HG02973 (cell line): ENCODE measurements around the gene HOXD1.

Experiments used
- ATAC-seq: cut with Tn5 transposase; IDR thresholded peaks from one replicate; pipeline ENCODE4 v1.9.1; 2021; ENCODE audit warnings: moderate library complexity; ENCODE audit not compliant: unreplicated experiment

HOXD1 gene

DNA sequence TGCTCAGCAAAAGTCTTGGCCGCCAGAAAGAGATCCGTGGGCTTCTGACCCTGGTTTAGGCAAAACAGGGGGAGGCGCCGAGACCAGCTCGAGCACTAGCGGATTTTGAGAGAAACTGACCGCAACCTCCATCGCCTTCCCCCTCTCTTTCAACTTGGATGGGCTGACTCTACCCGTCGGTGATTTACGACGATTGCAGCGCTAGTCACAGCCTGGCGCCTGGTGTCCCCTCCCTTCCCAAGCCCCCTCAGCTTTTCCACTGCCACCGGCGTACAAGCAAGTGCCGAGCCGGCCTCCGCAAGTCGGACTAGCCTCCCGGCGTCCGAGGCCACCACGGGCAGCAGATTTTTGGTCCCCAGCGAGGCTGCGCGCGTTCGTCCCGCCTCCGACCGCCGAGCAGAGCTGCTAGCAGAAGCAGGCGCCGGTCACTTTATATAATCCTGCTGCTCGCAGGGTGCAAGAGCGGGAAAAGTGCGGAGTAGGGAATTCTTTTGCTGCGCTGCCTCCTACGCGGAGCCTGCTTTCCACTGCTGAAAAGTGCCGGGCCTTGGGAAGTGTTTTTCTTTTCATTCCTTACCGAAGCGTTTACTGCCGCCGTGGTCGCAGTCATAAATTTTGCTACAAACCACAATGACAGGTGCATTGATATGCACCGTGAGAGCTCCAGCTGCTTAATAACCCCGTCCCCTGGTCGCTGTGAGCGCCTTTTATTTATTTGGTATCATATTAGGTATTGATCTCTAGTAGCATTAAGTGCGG lies 23.7 kb upstream of the HOXD1 start:
- no peak for ATAC-seq

- ATAC-seq: no peak
These were observed 23.0 kb upstream of the HOXD1 start for GRCh38 chr2:176165370-176166050.

DNA sequence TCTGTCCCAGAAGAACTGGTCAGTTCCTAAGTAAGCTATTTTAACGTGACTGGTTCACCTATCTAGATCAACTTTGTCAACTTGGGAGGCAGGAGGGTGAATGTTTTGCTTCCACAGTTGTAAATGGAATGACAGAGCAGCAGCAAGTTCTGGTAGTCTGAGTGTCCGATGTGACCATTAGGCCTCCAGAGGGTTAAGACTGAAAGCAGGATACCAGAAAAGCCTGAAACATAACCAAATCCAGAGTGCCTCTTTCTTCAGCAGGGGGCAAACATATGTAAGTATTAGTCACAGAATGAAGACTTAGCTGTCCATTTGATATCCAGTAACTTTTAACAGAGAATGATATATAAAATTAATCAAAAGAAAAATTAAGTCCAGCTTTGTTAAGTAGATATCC lies 22.2 kb upstream of the HOXD1 start:
- ATAC-seq: no peak

DNA sequence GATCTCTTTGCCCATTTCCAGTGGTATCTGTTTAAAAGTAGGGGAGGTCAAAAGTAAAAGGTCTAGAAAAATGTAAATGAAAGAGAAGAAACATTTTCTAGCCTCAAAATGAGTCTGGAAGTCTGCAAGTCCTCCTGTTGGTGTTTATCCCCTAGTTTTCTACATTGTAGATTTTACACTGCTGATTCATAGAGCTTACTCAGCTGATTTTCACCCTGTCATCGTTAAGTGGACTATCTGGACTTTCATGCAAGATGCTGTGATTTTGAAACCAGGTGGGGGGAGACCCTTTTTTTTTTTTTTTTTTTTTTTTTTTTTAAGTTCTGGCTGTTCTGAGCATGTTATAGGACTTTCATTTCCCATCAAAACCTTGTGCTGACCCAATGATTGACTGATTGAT lies 21.1 kb upstream of the HOXD1 start:
- no peak for ATAC-seq

DNA sequence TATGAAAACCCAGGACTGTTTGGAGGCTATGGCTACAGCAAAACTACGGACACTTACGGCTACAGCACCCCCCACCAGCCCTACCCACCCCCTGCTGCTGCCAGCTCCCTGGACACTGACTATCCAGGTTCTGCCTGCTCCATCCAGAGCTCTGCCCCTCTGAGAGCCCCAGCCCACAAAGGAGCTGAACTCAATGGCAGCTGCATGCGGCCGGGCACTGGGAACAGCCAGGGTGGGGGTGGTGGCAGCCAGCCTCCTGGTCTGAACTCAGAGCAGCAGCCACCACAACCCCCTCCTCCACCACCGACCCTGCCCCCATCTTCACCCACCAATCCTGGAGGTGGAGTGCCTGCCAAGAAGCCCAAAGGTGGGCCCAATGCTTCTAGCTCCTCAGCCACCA lies 19.3 kb upstream of the HOXD1 start:
- no peak for ATAC-seq

DNA sequence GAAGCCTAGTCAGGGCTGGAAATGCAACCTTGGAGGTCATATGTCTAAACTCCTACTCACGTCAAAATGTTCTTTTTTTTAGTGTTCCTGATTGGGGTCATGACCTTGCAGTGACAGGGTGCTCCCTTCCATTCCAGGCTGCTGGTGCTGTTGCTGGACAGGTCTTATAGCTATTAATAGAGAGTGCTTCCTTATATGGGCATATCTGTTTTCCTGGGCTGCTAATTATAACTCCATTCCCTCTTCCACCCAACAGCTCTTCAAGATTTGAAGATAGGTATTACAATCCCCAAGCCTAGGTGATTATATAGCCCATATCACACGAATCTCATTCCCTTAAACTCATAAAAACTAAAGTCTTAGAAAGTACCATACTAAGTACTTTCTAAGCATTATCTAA lies 18.8 kb upstream of the HOXD1 start:
- no peak for ATAC-seq

DNA sequence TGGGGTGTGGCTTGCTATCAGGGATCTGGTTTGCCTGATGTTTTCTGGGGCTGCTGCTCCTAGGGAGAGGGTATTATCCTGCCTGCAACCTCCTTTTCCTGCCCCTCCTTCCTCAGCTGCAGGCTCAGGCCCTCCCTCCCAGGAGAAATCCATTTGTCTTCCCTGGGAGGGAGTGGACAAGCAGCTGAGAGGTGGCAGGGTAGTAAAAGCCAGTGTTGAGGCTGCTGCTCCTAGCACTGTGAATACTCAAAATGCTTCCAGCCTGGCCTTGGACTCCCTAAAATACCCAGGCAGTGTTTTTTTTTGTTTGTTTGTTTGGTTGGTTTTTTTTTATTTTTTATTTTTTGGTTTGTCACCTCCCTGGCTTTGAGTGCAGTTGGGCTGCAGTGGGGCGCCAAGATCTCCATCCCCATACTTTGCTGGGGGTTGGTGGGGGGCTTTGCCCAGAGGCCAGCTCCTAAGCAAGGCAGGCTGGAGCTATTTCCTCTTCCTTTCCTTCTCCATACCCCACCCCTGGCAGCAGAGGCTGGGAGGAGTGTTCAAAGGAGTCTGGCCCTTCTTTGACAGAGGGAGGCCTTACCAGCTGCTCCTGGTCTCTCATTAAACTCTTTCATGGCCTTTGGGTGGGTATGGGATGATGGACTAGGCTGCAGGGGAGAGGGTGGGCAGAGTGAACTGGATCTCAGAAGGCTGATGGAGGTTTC lies 17.7 kb upstream of the HOXD1 start:
- ATAC-seq: no peak

DNA sequence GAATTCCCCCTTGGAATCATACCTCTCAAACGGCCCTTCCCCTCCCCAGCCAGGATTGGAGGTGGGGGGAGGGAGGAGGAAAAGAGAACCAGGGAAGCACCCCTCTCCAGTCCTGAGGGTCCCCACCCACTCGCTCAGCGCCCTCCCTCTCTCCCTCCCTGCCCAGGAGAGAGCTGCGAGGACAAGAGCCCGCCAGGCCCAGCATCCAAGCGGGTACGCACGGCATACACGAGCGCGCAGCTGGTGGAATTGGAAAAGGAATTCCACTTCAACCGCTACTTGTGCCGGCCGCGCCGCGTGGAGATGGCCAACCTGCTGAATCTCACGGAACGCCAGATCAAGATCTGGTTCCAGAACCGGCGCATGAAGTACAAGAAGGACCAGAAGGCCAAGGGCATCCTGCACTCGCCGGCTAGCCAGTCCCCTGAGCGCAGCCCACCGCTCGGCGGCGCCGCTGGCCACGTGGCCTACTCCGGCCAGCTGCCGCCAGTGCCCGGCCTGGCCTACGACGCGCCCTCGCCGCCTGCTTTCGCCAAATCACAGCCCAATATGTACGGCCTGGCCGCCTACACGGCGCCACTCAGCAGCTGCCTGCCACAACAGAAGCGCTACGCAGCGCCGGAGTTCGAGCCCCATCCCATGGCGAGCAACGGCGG lies 17.0 kb upstream of the HOXD1 start:
- no peak for ATAC-seq

DNA sequence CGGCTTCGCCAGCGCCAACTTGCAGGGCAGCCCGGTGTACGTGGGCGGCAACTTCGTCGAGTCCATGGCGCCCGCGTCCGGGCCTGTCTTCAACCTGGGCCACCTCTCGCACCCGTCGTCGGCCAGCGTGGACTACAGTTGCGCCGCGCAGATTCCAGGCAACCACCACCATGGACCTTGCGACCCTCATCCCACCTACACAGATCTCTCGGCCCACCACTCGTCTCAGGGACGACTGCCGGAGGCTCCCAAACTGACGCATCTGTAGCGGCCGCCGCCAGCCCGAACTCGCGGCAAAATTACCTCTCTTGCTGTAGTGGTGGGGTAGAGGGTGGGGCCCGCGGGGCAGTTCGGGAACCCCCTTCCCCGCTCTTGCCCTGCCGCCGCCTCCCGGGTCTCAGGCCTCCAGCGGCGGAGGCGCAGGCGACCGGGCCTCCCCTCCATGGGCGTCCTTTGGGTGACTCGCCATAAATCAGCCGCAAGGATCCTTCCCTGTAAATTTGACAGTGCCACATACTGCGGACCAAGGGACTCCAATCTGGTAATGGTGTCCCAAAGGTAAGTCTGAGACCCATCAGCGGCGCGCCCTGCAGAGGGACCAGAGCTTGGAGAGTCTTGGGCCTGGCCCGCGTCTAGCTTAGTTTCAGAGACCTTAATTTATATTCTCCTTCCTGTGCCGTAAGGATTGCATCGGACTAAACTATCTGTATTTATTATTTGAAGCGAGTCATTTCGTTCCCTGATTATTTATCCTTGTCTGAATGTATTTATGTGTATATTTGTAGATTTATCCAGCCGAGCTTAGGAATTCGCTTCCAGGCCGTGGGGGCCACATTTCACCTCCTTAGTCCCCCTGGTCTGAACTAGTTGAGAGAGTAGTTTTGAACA lies 16.2 kb upstream of the HOXD1 start:
- no peak for ATAC-seq

DNA sequence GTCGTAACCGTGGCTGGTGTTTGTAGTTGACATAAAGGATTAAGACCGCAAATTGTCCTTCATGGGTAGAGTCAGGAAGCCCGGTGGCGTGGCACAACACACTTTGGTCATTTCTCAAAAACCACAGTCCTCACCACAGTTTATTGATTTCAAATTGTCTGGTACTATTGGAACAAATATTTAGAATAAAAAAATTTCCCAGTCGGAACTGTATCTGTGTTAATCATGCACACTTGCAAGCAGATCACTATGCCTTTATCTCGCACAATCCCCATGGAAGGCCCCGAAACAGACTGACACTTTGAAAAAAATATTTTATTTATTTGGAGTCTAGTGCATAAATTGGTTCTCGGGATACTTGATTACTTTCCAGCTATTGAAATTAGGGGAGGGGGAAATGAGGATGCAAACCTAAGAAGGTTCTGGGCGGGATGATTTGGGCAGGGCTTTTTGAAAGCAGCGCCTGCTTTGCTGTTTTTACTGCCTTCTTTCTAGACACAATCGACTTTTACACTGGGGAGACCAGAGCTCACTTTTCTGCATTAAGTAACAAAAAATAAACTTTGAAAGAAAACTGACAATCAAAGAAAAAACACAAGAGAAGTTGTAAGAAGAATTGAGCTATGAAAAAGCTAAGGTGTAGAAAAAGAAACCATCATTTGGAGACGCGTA lies 15.4 kb upstream of the HOXD1 start:
- no peak for ATAC-seq

DNA sequence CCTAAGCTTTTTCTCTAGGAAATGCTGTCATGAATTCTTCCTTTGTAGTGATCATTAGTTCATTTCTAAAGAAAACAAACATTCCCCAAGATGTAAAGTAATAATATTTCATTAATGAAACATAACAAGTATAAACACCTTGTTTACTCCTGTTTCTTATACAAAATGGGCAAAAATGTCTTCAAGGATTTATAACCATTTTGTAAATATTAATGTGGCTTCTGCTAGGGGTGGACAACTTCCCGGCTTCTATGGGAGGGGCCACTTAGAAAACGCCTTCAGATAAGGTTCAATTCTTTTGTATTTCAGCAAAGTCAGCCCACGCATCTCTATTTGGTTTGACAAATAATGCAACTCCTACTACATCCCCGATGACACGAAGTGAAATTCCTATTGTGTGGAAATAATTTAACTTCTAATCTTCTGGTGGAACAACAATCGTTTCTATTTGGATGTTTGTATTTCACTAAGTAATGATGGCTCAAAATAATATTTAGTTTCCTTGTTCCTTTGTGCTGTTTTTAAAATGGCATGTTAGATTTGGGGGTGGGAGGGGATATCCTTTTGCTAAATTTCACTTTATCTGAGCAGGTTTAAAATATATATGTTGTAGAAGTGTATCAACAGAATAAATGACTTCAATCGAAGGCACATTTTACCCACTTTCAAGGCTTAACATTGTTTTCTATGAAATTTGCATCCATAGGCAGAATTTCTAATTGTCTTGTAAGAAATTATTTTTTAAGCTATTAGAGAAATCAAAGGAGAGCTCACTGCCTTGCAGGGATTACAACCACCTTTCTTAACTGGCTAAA lies 14.7 kb upstream of the HOXD1 start:
- no peak for ATAC-seq

DNA sequence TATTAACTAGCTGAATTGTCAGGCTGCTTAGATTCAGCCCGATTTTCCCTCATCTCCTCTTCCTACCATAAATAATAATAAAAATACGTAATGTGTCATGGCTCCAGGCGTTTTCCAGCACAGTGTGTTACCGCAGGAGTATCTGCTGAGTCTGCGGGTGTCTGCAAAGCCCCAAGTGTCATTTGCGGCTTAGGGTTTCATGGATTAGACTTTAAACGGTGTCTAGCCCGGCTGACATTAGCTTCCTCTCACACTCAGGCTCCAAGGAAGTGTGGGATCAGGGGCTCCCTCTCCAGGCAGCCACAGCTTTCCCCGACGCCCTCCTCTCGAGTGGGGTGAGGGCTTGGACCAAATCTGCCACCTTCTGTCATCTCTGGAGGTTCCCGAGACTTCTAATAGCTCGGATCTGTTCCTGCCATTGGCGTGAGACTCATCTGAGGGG lies 14.1 kb upstream of the HOXD1 start:
- no peak for ATAC-seq

DNA sequence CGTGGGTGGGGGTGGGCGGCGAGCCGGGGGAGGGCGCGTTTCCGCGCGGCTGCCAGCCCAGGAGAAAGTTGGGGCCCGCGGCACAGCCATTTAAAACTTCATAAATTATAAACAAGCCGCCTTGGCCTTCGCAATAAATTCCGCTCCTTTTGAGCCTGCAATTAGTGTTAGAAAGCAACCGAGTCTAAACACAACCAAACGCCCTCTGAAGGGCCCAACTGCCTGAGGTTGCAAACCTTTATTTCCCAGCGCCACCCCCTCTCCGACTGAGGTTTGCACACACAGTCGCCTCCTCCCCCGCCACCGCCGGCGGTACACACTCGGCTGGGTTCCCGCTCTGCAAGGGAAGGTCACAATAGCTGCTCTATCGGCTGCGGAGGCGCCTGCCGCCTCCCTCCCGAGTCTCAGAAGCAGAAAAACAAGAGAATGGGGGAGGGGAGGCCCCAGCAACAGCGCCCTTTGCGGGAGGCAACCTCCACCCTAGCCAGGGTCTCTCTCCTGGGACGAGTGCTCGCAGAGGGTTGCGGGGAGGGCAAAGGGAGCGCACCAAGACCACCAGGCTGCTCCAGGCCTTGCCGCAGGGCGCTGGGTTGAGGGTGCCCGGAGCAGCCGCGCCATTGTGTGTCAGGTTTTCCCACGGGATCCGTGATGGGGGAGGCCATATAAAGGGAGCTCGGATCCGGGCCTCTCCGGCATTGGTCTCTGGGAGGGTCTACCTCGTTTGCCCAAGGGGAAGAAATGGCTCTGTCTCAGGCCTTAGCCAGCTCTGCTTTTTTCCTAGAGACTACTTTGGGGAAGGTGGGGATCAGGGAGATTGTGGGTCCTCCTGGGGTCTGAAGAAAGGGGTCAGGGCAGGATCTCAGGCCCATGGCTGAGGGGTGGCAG lies 13.4 kb upstream of the HOXD1 start:
- no peak for ATAC-seq

GRCh38 chr2:176175709-176176607 lies 12.5 kb upstream of the HOXD1 start:
- no peak for ATAC-seq

DNA sequence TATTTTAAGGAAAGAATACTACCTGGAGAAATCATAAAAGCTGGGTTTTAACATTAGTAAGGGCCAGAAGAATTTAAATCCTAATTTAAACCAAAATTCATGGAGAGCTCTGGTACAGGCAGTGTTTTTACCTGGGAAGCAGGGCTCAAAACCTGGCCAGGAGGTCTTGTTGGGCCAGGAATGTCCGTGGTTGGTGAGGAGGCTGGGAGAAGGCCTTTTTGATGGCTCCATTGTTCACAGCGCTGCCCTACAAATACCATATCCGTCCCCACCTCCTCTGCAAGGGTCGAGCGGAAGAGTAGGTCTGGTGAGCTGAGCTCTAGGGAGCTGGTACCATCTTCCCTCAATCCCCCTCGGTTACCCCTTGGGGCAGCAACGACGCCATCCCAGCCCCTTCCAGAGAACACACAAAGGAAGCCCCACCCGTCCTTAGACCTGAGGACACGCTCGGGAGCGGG lies 10.9 kb upstream of the HOXD1 start:
- no peak for ATAC-seq

- no peak for ATAC-seq
These were observed 10.3 kb upstream of the HOXD1 start for GRCh38 chr2:176178038-176178756.
